PC-3 (cell line): ENCODE results near the gene RABGAP1L.

Source experiments
- CTCF ChIP-seq: fragments of 300-600 bp; sonication (generic); conservative IDR thresholded peaks from 2 replicates; pipeline ENCODE4 v1.5.1; 2017; ENCODE audit warnings: antibody characterized with exemption, low read depth, mild to moderate bottlenecking, low read length
- EZH2 ChIP-seq: fragments of 300-600 bp; sonication (generic); IDR thresholded peaks from one replicate; pipeline ENCODE4 v1.6.1; 2017; ENCODE audit warnings: antibody characterized with exemption, mild to moderate bottlenecking, low read length; ENCODE audit not compliant: unreplicated experiment
- EZH2phosphoT487 ChIP-seq: fragments of 300-600 bp; sonication (generic); IDR thresholded peaks from 2 replicates; pipeline ENCODE4 v1.6.1; 2018; ENCODE audit warnings: mild to moderate bottlenecking, antibody characterized with exemption, low read length, borderline replicate concordance

DNA sequence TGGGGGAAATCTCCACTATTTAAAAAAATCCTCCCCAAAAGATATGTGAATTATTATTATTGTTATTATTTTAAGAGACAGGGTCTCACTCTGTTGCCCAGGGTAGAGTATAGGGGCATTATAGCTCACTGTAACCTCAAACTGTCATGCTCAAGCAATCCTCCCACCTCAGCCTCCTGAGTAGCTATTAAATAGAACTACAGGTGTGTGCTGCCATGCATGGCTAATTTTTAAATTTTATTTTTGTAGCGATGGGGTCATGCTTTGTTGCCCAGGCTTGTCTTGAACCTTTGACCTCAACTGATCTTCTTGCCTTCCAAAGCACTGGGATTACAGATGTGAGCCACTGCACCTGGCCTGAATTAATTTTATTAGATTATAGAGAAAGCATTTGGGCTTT is 116.8 kb downstream of the RABGAP1L start:
- no peak for TF ChIP-seq EZH2
- no peak for TF ChIP-seq CTCF
- TF ChIP-seq EZH2phosphoT487 = no peak
